Calu3 (cell line): ENCODE measurements around the gene RAB8A. TPM values are rescaled to one million over a fixed set of nuclear protein-coding genes. Genes with fewer than 3 reads are reported as not detected.

Experiments
- BruUV-seq: library from RNA; stranded (reverse); fragments of 400-500 nt; replicated peaks from 2 replicates; lab custom pipeline; 2021; lab: Mats Ljungman, UMichigan
- CTCF ChIA-PET: fragments of 300-600 bp; sonication (Branson Sonifier 250); formaldehyde crosslinking; loops from one replicate; lab custom pipeline; 2022; ENCODE audit warnings: antibody characterized with exemption; lab: Charles Lee
- DNase-seq: peaks from one replicate; pipeline ENCODE4 v3.0.0; 2022
- H3K27ac Mint-ChIP-seq: one replicate; pipeline ENCODE4 v1.8.0; 2022; ENCODE audit warnings: mixed read lengths; ENCODE audit not compliant: unreplicated experiment
- H3K27me3 Mint-ChIP-seq: one replicate; pipeline ENCODE4 v1.8.0; 2022; ENCODE audit warnings: mixed read lengths; ENCODE audit not compliant: unreplicated experiment
- H3K36me3 Mint-ChIP-seq: one replicate; pipeline ENCODE4 v1.8.0; 2022; ENCODE audit warnings: mild to moderate bottlenecking, moderate library complexity, mixed read lengths; ENCODE audit not compliant: insufficient read depth, unreplicated experiment
- H3K4me1 Mint-ChIP-seq: one replicate; pipeline ENCODE4 v1.8.0; 2022; ENCODE audit warnings: mild to moderate bottlenecking, low read depth, mixed read lengths; ENCODE audit not compliant: unreplicated experiment
- H3K4me3 Mint-ChIP-seq: one replicate; pipeline ENCODE4 v1.8.0; 2022; ENCODE audit warnings: mild to moderate bottlenecking, low read depth, moderate library complexity, mixed read lengths; ENCODE audit not compliant: unreplicated experiment
- H3K9me3 Mint-ChIP-seq: one replicate; pipeline ENCODE4 v1.8.0; 2022; ENCODE audit warnings: low read depth, mixed read lengths; ENCODE audit not compliant: unreplicated experiment
- intact Hi-C: fragments of 100-400 bp; cut with micrococcal nuclease; formaldehyde crosslinking; loops from one replicate; pipeline ENCODE4 v1.10.0; 2022; ENCODE audit not compliant: unreplicated experiment
- total RNA-seq: library from RNA; stranded (reverse); gene quantifications from 2 replicates; pipeline ENCODE4 v1.2.3, GENCODE V29; 2022
- TF ChIP-seq, protein P1 (sequence below): fragments of 200-600 bp; IDR thresholded peaks from one replicate; pipeline ENCODE4 v1.8.0; 2022; ENCODE audit warnings: antibody characterized with exemption; ENCODE audit not compliant: unreplicated experiment

The RAB8A gene
- total RNA-seq, 1 experiment from 2014 or later, result 77.3 TPM

DNA sequence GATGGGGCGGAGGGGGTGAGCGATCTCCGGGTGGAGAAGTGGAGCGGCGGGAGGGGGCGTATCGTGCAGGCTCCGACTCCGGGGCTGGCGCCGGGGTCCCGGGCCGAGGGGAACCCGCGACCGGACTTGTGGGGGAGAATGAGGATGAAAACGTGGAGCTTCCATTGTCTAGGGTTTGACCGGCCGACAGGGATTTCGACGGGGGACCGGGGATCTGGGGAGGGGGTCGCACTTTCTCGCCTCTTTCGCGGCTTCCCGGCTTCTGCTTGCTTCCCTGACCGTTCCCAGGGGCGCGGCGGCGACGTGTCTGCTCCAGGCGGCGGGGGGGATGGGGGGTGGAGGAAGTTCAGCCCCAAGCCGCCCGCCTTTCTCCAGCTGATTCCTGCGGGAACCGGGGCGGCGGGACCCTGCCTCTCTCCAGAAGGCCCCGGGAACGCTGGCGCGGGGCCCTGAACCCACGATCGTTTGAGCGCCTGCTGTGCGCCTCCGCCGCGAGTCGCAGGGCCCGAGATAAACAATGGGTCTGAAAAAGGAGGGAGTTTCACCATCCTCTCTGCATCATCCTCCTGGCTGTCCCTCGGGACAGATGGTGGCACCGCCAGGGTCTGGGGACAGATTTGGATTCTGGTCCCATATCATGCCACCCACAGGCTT is 34.6 kb upstream of the RAB8A start:
- H3K27me3 Mint-ChIP-seq, result no peaks in the 10 kb centered on the region
- no peak overlapping the region for H3K4me3 Mint-ChIP-seq
- H3K9me3 Mint-ChIP-seq, result no peaks in the 10 kb centered on the region
- CTCF ChIA-PET, result no interaction called here
- no TSS peak for BruUV-seq
- TF ChIP-seq, protein P1, sequence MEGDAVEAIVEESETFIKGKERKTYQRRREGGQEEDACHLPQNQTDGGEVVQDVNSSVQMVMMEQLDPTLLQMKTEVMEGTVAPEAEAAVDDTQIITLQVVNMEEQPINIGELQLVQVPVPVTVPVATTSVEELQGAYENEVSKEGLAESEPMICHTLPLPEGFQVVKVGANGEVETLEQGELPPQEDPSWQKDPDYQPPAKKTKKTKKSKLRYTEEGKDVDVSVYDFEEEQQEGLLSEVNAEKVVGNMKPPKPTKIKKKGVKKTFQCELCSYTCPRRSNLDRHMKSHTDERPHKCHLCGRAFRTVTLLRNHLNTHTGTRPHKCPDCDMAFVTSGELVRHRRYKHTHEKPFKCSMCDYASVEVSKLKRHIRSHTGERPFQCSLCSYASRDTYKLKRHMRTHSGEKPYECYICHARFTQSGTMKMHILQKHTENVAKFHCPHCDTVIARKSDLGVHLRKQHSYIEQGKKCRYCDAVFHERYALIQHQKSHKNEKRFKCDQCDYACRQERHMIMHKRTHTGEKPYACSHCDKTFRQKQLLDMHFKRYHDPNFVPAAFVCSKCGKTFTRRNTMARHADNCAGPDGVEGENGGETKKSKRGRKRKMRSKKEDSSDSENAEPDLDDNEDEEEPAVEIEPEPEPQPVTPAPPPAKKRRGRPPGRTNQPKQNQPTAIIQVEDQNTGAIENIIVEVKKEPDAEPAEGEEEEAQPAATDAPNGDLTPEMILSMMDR, result no peak
- intact Hi-C loops, result no loop called here
- peaks cover 16% of the 10 kb centered on the region for H3K4me1 Mint-ChIP-seq
- H3K36me3 Mint-ChIP-seq, result peaks cover 83% of the 10 kb centered on the region
- DNase-seq, result no peak
- no peak overlapping the region for H3K27ac Mint-ChIP-seq

DNA sequence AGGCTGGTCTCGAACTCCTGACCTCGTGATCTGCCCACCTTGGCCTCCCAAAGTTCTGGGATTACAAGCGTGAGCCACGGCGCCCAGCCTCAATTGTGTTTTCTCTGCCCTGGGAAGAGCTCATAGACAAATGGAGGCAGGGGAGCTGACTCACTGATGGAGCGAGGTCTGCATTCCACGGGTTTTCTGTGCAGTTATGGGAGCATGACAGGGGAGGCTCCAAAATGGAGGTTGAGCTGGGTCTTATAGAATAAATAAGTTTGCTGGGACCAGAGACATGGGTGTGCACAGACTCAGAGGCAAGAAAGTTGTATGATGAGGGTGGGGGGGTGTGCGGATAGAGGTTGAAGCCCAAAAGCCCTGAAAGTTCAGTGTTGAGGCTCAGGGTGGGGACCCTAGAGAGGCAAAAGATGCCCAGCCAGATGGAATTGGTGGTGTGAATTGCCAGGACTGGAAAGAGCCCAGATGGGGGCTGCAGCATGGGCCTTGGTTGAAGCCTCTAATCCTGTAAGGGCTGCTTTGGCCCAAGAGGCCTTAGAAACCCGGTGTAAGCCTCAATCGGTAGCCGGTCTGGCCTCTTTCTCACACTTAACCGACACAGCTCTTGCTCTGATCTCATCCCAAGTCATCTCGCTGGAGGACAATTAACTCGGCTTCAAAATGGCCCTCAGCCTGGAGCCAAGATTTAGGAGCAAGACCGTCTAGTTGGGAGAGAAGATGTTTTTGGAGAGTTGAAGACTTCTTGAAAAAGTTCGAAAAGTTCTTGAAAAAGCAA is 33.5 kb upstream of the RAB8A start:
- Mint-ChIP-seq H3K36me3 (peaks cover 87% of the 10 kb centered on the region), H3K4me1 (peaks cover 16% of the 10 kb centered on the region)
- CTCF ChIA-PET, result interaction anchor here (0.6 kb wide), 1 partner anchor 32 kb away, joined by 3 read pairs; no protein-coding TSS in a partner anchor

DNA sequence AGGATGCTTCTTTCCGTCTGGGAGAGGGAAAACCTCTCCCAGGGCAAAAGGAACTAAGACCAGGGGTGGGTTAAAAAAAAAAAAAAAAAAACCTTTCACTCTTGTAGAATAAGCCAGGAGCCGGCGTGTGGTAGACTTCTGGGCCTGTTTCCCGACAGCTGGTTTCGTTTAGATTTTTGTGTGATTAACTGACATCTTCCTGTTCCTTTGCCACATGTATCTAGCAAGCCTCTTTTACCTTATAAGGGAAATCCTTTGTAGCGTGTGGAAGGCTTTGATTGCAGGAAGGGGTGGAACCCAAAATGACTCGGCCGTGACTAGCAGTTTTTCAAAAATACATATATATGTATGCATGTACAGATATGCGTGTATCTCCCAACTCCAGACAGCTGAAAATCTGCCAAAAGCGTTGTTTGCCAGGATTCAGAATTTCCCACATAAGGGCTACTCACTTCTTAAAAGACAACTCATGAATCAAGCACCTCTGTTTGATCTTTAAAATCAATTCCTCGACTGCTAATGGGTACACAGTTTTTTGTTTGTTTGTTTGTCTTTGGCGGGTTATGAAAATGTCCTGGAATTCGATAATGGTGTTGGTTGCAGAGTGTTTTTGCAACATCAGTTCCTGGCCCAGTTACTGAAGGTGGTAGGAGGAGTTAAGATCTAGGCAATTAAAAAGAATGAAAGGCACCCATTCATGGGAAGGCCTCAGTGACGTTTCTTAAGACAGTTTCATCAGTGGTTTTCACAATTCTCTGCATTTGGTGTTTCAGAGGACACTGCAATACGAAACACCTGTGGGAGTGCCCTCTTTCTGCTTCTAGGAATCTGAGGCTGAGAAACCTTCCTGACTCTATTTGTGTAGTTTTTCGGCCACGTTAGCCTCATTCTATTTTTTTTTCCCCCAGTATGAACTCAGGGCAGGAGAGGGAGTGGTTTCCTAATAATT is 32.7 kb upstream of the RAB8A start:
- Mint-ChIP-seq H3K36me3 (peaks cover 87% of the 10 kb centered on the region), H3K4me3 (peak overlapping the region; percentile 39), H3K27me3 (no peaks in the 10 kb centered on the region), H3K27ac (peak overlapping the region; percentile 98), H3K9me3 (no peaks in the 10 kb centered on the region), H3K4me1 (peaks cover 16% of the 10 kb centered on the region)
- CTCF ChIA-PET, result interaction anchor here (0.6 kb wide), 2 partner anchors 31 to 1521 kb away, joined by 3 to 7 read pairs; no protein-coding TSS in a partner anchor
- no TSS peak for BruUV-seq
- TF ChIP-seq, protein P1, result no peak
- DNase-seq, result peak; percentile 50
- intact Hi-C loops, result no loop called here

More for the DNA sequence above, 33.5 kb upstream of the RAB8A start:
- BruUV-seq, result TSS peak; percentile 99
- intact Hi-C loops, result no loop called here
- no peak for DNase-seq
- Mint-ChIP-seq H3K27ac (peak overlapping the region; percentile 98), H3K27me3 (no peaks in the 10 kb centered on the region), H3K4me3 (peak overlapping the region; percentile 21), H3K9me3 (no peaks in the 10 kb centered on the region)
- TF ChIP-seq, protein P1, result no peak

DNA sequence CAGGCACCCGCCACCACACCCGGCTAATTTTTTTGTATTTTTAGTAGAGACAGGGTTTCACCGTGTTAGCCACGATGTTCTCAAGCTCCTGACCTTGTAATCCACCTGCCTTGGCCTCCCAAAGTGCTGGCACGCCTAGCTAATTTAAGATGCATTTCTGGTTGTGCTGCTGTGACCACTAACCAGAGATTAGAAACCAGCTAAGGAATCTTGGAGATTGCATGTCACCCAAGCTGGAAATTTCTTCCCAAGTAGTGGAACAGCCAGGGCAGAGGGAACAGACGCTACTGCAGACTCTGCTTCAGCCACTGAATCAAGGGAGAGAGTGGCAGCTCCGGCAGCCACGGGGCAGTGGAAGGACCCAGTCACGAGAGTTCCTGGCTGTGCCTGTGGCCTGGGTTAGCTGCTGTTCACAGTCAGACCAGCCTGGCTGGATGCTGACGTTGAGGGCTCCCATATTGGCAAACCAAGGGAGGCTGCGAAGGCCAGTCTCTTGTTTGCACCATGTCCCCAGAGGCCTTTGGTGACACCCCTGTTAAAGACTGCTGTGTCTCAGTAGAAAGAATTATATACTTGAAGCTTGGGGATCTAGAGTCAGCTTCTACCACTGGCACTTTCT is 27.5 kb upstream of the RAB8A start:
- CTCF ChIA-PET, result no interaction called here
- Mint-ChIP-seq H3K9me3 (no peaks in the 10 kb centered on the region), H3K27me3 (no peaks in the 10 kb centered on the region), H3K4me3 (no peak overlapping the region), H3K36me3 (peaks cover 92% of the 10 kb centered on the region), H3K4me1 (peaks cover 29% of the 10 kb centered on the region), H3K27ac (no peak overlapping the region)
- intact Hi-C loops, result no loop called here
- DNase-seq, result no peak
- TF ChIP-seq, protein P1, result no peak
- no TSS peak for BruUV-seq
